Measurements from ENCODE around the gene FABP7. TPM values are rescaled to one million over a fixed set of nuclear protein-coding genes. Genes with fewer than 3 reads are reported as not detected.
"Not testable (repeated sequence)": the region's sequence is repeated elsewhere in the genome, so short reads cannot be mapped to it uniquely, and the experiment has no call there.

The FABP7 gene
- total RNA-seq, 1 donor, result not detected

DNA sequence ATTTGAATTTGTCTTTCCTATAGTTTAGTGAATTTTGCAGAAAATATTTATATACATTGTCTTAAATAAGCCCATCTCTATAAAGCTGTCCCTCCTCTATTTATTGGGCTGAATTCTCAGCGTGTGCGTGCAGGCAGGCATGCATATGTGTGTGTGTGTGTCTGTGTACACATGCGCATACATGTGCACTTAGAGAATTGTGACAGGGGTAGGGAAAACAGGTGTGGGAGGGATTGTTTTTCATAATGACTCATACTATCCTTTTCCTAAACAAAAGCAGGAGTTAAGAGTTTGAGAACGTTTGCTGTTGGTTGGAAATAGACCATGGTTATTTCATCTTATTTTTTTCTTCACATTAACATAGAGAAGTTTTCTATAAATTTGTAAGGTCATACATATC is 43.4 kb upstream of the FABP7 start:
- peak; percentile 57 for DNase-seq (ENCODE audit: low read depth)
- H3K4me3 ChIP-seq (ENCODE audit: low read depth, low read length), result no peak overlapping the region
- TF ChIP-seq, protein P1, sequence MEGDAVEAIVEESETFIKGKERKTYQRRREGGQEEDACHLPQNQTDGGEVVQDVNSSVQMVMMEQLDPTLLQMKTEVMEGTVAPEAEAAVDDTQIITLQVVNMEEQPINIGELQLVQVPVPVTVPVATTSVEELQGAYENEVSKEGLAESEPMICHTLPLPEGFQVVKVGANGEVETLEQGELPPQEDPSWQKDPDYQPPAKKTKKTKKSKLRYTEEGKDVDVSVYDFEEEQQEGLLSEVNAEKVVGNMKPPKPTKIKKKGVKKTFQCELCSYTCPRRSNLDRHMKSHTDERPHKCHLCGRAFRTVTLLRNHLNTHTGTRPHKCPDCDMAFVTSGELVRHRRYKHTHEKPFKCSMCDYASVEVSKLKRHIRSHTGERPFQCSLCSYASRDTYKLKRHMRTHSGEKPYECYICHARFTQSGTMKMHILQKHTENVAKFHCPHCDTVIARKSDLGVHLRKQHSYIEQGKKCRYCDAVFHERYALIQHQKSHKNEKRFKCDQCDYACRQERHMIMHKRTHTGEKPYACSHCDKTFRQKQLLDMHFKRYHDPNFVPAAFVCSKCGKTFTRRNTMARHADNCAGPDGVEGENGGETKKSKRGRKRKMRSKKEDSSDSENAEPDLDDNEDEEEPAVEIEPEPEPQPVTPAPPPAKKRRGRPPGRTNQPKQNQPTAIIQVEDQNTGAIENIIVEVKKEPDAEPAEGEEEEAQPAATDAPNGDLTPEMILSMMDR (IDR thresholded peaks at IDR 0.05; ENCODE audit: insufficient read depth, low read depth, low read length), result no peak

- TF ChIP-seq, protein P1 (IDR thresholded peaks at IDR 0.05; ENCODE audit: insufficient read depth, low read depth, low read length), result no peak
- H3K4me3 ChIP-seq (ENCODE audit: low read depth, low read length), result no peak overlapping the region
- peak; percentile 37 for DNase-seq (ENCODE audit: low read depth)
Measured at GRCh38 chr6:122736616-122737015, 42.9 kb upstream of the FABP7 start.

- DNase-seq (ENCODE audit: low read depth), result no peak
- TF ChIP-seq, protein P1 (IDR thresholded peaks at IDR 0.05; ENCODE audit: insufficient read depth, low read depth, low read length), result no peak
Measured at GRCh38 chr6:122740091-122740490, 39.4 kb upstream of the FABP7 start.

GRCh38 chr6:122740936-122741335 is 38.6 kb upstream of the FABP7 start:
- H3K4me3 ChIP-seq (ENCODE audit: low read depth, low read length), result no peak overlapping the region
- TF ChIP-seq, protein P1 (IDR thresholded peaks at IDR 0.05; ENCODE audit: insufficient read depth, low read depth, low read length), result no peak
- no peak for DNase-seq (ENCODE audit: low read depth)

More at GRCh38 chr6:122740091-122740490, 39.4 kb upstream of the FABP7 start:
- no peak overlapping the region for H3K4me3 ChIP-seq (ENCODE audit: low read depth, low read length)

DNA sequence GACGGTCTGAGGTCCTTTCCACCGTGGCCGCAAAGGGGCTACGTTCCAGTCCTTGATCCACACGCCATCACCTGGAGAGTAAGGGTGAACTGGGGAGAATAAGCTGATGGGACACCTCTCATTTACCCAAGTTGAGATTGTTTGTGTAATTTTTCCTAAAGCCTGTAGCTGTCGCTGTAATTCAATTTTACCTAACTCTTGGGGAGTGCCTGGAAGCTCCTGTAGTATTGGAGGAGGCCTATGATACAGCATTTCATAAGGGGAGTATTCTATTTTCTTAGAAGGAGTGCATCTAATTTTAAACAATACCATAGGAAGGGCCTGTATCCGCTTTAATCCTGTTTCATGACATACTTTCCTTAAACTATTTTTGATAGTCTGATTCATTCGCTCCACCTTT is 35.3 kb upstream of the FABP7 start:
- peak; percentile 17 for DNase-seq (ENCODE audit: low read depth)
- TF ChIP-seq, protein P1 (IDR thresholded peaks at IDR 0.05; ENCODE audit: insufficient read depth, low read depth, low read length), result peak; percentile 51
- not testable (repeated sequence) for H3K4me3 ChIP-seq (ENCODE audit: low read depth, low read length)

- not testable (repeated sequence) for DNase-seq (ENCODE audit: low read depth); H3K4me3 ChIP-seq (ENCODE audit: low read depth, low read length)
Measured at GRCh38 chr6:122744856-122745255, 34.7 kb upstream of the FABP7 start.

GRCh38 chr6:122746688-122747087 is 32.8 kb upstream of the FABP7 start:
- DNase-seq (ENCODE audit: low read depth), result no peak
- TF ChIP-seq, protein P1 (IDR thresholded peaks at IDR 0.05; ENCODE audit: insufficient read depth, low read depth, low read length), result no peak
- no peak overlapping the region for H3K4me3 ChIP-seq (ENCODE audit: low read depth, low read length)

All from fibroblast of villous mesenchyme (primary cell).